K562 (cell line): ENCODE measurements around the gene GATA2. TPM values are rescaled to one million over a fixed set of nuclear protein-coding genes. Genes with fewer than 3 reads are reported as not detected.

Experiments
- ATAC-seq: fragments of 200-7000 bp; cut with Tn5 transposase; 3 replicates; pipeline ENCODE4 v1.9.1; 2020; ENCODE audit warnings: moderate library complexity
- BruUV-seq: library from RNA; stranded (reverse); fragments of 400-500 nt; replicated peaks from 2 replicates; lab custom pipeline; 2021; lab: Mats Ljungman, UMichigan
- CTCF ChIA-PET: fragments of 300-600 bp; formaldehyde crosslinking; extraction: SDS; loops from one replicate; lab custom pipeline; 2021; ENCODE audit warnings: low intra/inter-chr PET ratio; lab: Yijun Ruan, JAX
- POLR2A ChIA-PET: fragments of 300-600, 350-650 bp; sonication (Branson Sonifier 250); formaldehyde crosslinking; extraction: SDS; loops from one replicate; lab custom pipeline; 2021; ENCODE audit warnings: antibody characterized with exemption, inconsistent platforms; lab: Yijun Ruan, JAX
- DNase-seq, 4 experiments: peaks; one replicate each; pipeline versions ENCODE4 v3.0.0 to v3.0.0-alpha.2; 2011 to 2018; ENCODE audit warnings: low spot score in 3 of 4, mixed read lengths in 3 of 4; ENCODE audit errors: extremely low read depth in 1 of 4
- FAIRE-seq: peaks from 2 replicates; lab custom pipeline; 2011; peaks lifted over from hg19 to GRCh38; lab: Jason Lieb, UNC
- H2AFZ ChIP-seq: 2 replicates; pipeline ENCODE4 v1.6.0; 2011; ENCODE audit warnings: low read depth, low read length, control low read depth, inconsistent platforms
- H3K27ac ChIP-seq: fragments of 200-600 bp; 3 replicates; pipeline ENCODE4 v1.8.0; 2011; ENCODE audit warnings: low read depth, mild to moderate bottlenecking, control low read depth, inconsistent platforms, low read length, moderate library complexity, mixed read lengths; ENCODE audit errors: extremely low read depth
- H3K27me3 ChIP-seq, 2 experiments: fragments of 300-600 bp in 1 of 2; 2 replicates in 1 of 2; 3 replicates in 1 of 2; pipeline versions ENCODE4 v1.6.0 to v1.8.0; 2011; ENCODE audit warnings: inconsistent platforms in 2 of 2, low read length in 2 of 2, mild to moderate bottlenecking in 1 of 2, mixed read lengths in 1 of 2, moderate library complexity in 1 of 2; ENCODE audit not compliant: control insufficient read depth in 2 of 2, insufficient read depth in 2 of 2
- H3K36me3 ChIP-seq: fragments of 300-600 bp; 3 replicates; pipeline ENCODE4 v1.8.0; 2011; ENCODE audit warnings: mild to moderate bottlenecking, low read length, inconsistent platforms; ENCODE audit not compliant: control insufficient read depth, insufficient read depth
- H3K4me1 ChIP-seq, 2 experiments: fragments of 200-600 bp in 1 of 2; replicated peaks in 1 of 2; 2 replicates in 1 of 2; 3 replicates in 1 of 2; pipeline versions ENCODE4 v1.5.1 to v1.8.0; 2011; ENCODE audit warnings: inconsistent platforms in 2 of 2, low read length in 2 of 2, mild to moderate bottlenecking in 1 of 2, mixed read lengths in 1 of 2, moderate library complexity in 1 of 2; ENCODE audit not compliant: control insufficient read depth in 2 of 2, insufficient read depth in 2 of 2
- H3K4me2 ChIP-seq: 2 replicates; pipeline ENCODE4 v1.6.1; 2011; ENCODE audit warnings: low read length, control low read depth, inconsistent platforms, mixed read lengths; ENCODE audit not compliant: insufficient read depth
- H3K4me3 ChIP-seq: fragments of 200-600 bp; sonication (generic), shearing (Covaris generic); 2 replicates; pipeline ENCODE4 v1.5.1; 2016; ENCODE audit warnings: control low read depth, inconsistent platforms
- H3K79me2 ChIP-seq: fragments of 200-600 bp; 3 replicates; pipeline ENCODE4 v1.8.0; 2011; ENCODE audit warnings: low read length, inconsistent platforms; ENCODE audit not compliant: control insufficient read depth, insufficient read depth
- H3K9ac ChIP-seq, 2 experiments: 2 replicates each; pipeline versions ENCODE4 v1.6.0 to v1.6.1; 2011; ENCODE audit warnings: low read depth in 2 of 2, low read length in 2 of 2, control low read depth in 1 of 2, inconsistent platforms in 1 of 2, mild to moderate bottlenecking in 1 of 2, mixed read lengths in 1 of 2; ENCODE audit not compliant: insufficient read depth in 1 of 2
- H3K9me1 ChIP-seq: one replicate; pipeline ENCODE4 v1.6.0; 2011; ENCODE audit warnings: inconsistent platforms, mild to moderate bottlenecking, low read length, moderate library complexity; ENCODE audit not compliant: control insufficient read depth, insufficient read depth
- H3K9me3 ChIP-seq: replicated peaks from 2 replicates; pipeline ENCODE4 v1.5.1; 2011; ENCODE audit warnings: low read depth, low read length, inconsistent platforms; ENCODE audit not compliant: control insufficient read depth, insufficient read depth
- H4K20me1 ChIP-seq: replicated peaks from 2 replicates; pipeline ENCODE4 v1.6.1; 2011; ENCODE audit warnings: low read length, inconsistent platforms, mixed read lengths; ENCODE audit not compliant: control insufficient read depth, insufficient read depth
- ARID2 ChIP-seq: fragments of 450-650 bp; IDR thresholded peaks from 2 replicates; pipeline ENCODE4 v1.6.1; 2017; ENCODE audit warnings: antibody characterized with exemption, mild to moderate bottlenecking
- CBFA2T3 ChIP-seq: fragments of 450-650 bp; IDR thresholded peaks from 2 replicates; pipeline ENCODE4 v1.6.1; 2017
- MBD1 ChIP-seq: fragments of 250-450 bp; sonication (Bioruptor Pico); IDR thresholded peaks from 2 replicates; pipeline ENCODE4 v1.8.0; 2022; ENCODE audit warnings: inconsistent platforms
- MEIS2 ChIP-seq: fragments of 450-650 bp; IDR thresholded peaks from 2 replicates; pipeline ENCODE4 v1.6.1; 2014; ENCODE audit warnings: mild to moderate bottlenecking; ENCODE audit not compliant: partially characterized antibody
- NELFE ChIP-seq: IDR thresholded peaks from 2 replicates; pipeline ENCODE4 v1.6.1; 2011; ENCODE audit warnings: mild to moderate bottlenecking; ENCODE audit not compliant: insufficient read depth, insufficient read length
- PBX2 ChIP-seq, 2 experiments: IDR thresholded peaks in 1 of 2; conservative IDR thresholded peaks in 1 of 2; 2 replicates each; pipeline ENCODE4 v1.6.1; 2016; ENCODE audit warnings: low read depth in 2 of 2, mild to moderate bottlenecking in 1 of 2, missing compliant biosample characterization in 1 of 2, missing genetic modification characterization in 1 of 2, moderate library complexity in 1 of 2
- PKNOX1 ChIP-seq: fragments of 450-650 bp; IDR thresholded peaks from 2 replicates; pipeline ENCODE4 v1.6.1; 2016
- RBM25 ChIP-seq: fragments of 200-400 bp; formaldehyde crosslinking; IDR thresholded peaks from 2 replicates; pipeline ENCODE4 v1.6.1; 2018; ENCODE audit warnings: low read length, low read depth, moderate library complexity; ENCODE audit not compliant: severe bottlenecking
- VEZF1 ChIP-seq: fragments of 200-800 bp; sonication (Bioruptor generic); IDR thresholded peaks from 2 replicates; pipeline ENCODE4 v1.6.1; 2017; ENCODE audit warnings: missing genetic modification characterization, missing compliant biosample characterization
- ZFPM2 ChIP-seq: fragments of 250-450 bp; sonication (Bioruptor Pico); IDR thresholded peaks from 2 replicates; pipeline ENCODE4 v1.5.1; 2022; ENCODE audit warnings: mild to moderate bottlenecking
- ZNF408 ChIP-seq: fragments of 250-450 bp; sonication (Bioruptor Pico); IDR thresholded peaks from 2 replicates; pipeline ENCODE4 v1.4.0; 2020; ENCODE audit warnings: low read depth, mild to moderate bottlenecking, moderate library complexity
- WGBS: fragments of 100-300 bp; shearing (Covaris generic); methylation state at CpG from one replicate; pipeline ENCODE4 v1.1.6; 2016; ENCODE audit warnings: low coverage, mixed read lengths; ENCODE audit not compliant: insufficient coverage; ENCODE audit errors: missing lambda C conversion rate; 5-methylcytosine and 5-hydroxymethylcytosine counted together
- in situ Hi-C: fragments of 300-500 bp; cut with MboI; formaldehyde crosslinking; loops from 4 replicates; pipeline ENCODE4 v1.15.0; 2018; ENCODE audit warnings: inconsistent platforms, mixed read lengths
- intact Hi-C: fragments of 100-400 bp; cut with micrococcal nuclease; formaldehyde crosslinking; loops from 2 replicates; pipeline ENCODE4 v1.14.2; 2022
- polyA plus RNA-seq, 8 experiments: library from polyadenylated mRNA; depleted of rRNA in 4 of 8; stranded (reverse) in 5 of 8; unstranded in 3 of 8; fragments of >200 nt; fragmentation: Nextera tagmentation in 2 of 8; fragmentation: Illumina TruSeq in 1 of 8; extraction: Ambion mirVana in 2 of 8; extraction: Trizol in 1 of 8; gene quantifications; 2 replicates each; pipeline versions ENCODE4 v1.2.1 to v1.2.3, GENCODE V29; 2011 to 2014; ENCODE audit warnings: inconsistent platforms in 1 of 8, missing spikeins in 1 of 8
- total RNA-seq, 7 experiments: library from RNA; depleted of rRNA in 6 of 7; stranded (reverse); fragments of >200 nt in 6 of 7; fragmentation: Illumina TruSeq in 2 of 7; extraction: Trizol in 2 of 7; gene quantifications; 2 replicates each; pipeline versions ENCODE4 v1.2.1 to v1.2.3, GENCODE V29; 2011 to 2021; ENCODE audit warnings: low replicate concordance in 1 of 7

GATA2 gene
- total and polyA plus RNA-seq, 9 of the 15 experiments (the other 6 are each of a cell fraction or from before 2014, with no cell fraction given): 8.5 to 218 (median 50.8) TPM

- H3K4me2 ChIP-seq: no peak overlapping the region
- H3K9me3 ChIP-seq: no peaks in the 10 kb centered on the region
- H3K9me1 ChIP-seq: no peaks in the 10 kb centered on the region
- CTCF ChIA-PET: no interaction called here
- no peak overlapping the region for H2AFZ ChIP-seq
- POLR2A ChIA-PET: interaction anchor here (0.7 kb wide), 1 partner anchor 217 kb away, joined by 4 read pairs; no protein-coding TSS in a partner anchor
- H3K4me3 ChIP-seq: no peak overlapping the region
- 0 out of 4 replicates have a peak overlapping the region, but pooled peaks of 1 of the 2 experiments have one; percentile 67 for H3K9ac ChIP-seq
- H3K4me1 ChIP-seq: peaks cover 4 to 39% of the 10 kb centered on the region in 2 experiments; a peak in 3 of 5 replicates
- H3K27ac ChIP-seq: no peak overlapping the region
- in situ Hi-C loops: no loop called here
- DNase-seq (peak in 1 of 4 experiments; percentile 22), ATAC-seq (peak; percentile 35), FAIRE-seq (no peak)
- H3K27me3 ChIP-seq: peaks cover 1 to 2% of the 10 kb centered on the region in 2 experiments; a peak in 1 of 5 replicates
- H3K79me2 ChIP-seq: no peaks in the 10 kb centered on the region
- no peaks in the 10 kb centered on the region for H4K20me1 ChIP-seq
- no peaks in the 10 kb centered on the region for H3K36me3 ChIP-seq
- TF ChIP-seq ZFPM2 (CRISPR knock-in tag) (no peak), ZNF408 (no peak), PBX2 (CRISPR knock-in tag; IDR thresholded peaks at IDR 0.05; ENCODE audit: low read depth) (no peak), PBX2 (tag; conservative IDR thresholded peaks at IDR 0.05; ENCODE audit: low read depth) (0 out of 2 replicates have a peak, but pooled peaks have one; percentile 23), NELFE (no peak), RBM25 (no peak), CBFA2T3 (peak; percentile 25; the same call in 1 of the 2 replicates), ARID2 (no peak), VEZF1 (CRISPR knock-in tag) (0 out of 2 replicates have a peak, but pooled peaks have one; percentile 18), MBD1 (CRISPR knock-in tag) (no peak), PKNOX1 (0 out of 2 replicates have a peak, but pooled peaks have one; percentile 34), MEIS2 (peak; percentile 18)
- intact Hi-C loops: loop anchor here (5.0 to 10.0 kb wide), 3 partner anchors 150 to 260 kb away; no protein-coding TSS in a partner anchor
- BruUV-seq: no TSS peak
- no CpG with 5 or more reads among the region's 6 CpGs for WGBS
Measured at GRCh38 chr3:128435058-128435457, 57.9 kb downstream of the GATA2 start.
